GM12872 (cell line): ENCODE data around the gene ROR1.

Experiments
- CTCF ChIP-seq: IDR thresholded peaks from 3 replicates; pipeline ENCODE4 v1.5.1; 2011; ENCODE audit warnings: low read depth, mild to moderate bottlenecking, low read length, moderate library complexity; ENCODE audit not compliant: insufficient read depth

ROR1 gene

DNA sequence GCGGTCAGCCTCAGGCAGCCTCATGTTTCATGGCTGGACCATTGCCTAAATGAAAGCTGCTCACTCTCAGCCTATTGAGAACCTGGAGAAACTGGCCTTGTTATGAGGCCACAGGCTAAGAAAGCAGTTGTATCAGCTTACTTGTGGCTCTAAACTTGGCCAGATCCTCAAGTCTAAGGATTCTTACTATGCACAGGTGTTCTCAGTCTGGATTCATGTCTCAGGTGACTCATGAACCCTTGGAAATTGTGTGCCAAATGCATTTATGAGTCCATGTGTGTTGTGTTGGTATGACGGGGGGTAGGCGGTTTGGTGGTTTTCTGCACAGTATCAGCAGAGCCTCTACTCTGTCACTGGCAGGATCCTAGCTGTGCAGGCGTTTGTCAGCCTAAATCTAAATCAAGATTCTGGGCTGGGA lies 90.4 kb downstream of the ROR1 start:
- no peak for TF ChIP-seq CTCF

DNA sequence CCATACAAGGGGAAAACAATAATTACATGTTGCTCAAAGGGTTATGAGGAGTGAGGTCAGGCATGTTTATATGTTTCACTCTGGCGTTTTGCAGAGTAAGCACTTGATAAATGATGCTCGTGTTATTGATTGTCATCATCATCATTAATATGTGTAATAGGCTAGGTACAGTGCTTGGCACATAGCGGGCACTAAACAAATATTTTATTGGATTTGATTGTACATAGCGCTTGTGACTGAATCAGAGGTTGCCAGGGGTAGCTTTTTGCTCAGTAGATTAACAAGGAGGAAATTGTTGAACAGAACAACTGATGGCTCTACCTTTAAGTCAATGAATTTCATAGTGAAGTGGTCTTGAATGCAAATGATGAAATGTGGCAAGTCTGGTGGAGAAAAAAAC lies 91.7 kb downstream of the ROR1 start:
- no peak for TF ChIP-seq CTCF

DNA sequence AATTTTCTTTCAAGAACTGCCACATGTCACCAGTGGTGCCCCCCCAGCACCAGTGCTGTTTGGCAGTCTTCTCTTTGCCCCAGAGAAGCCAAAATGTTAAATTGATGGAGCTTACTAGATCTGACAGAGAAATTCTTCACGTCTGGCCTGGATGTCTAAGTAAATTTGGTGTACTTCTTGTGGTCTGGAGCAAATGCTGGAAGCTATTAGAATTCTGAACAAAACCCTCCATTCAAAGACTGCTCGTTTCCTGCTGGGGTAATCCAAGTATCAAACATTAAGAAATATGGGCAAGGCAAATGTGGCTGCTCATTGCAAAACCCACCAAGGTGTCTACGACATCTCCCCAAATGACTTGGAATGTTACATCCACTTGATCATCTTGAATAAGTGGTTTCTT lies 92.3 kb downstream of the ROR1 start:
- no peak for TF ChIP-seq CTCF

- no peak for TF ChIP-seq CTCF
Measured at GRCh38 chr1:63867429-63868176, 93.8 kb downstream of the ROR1 start.

DNA sequence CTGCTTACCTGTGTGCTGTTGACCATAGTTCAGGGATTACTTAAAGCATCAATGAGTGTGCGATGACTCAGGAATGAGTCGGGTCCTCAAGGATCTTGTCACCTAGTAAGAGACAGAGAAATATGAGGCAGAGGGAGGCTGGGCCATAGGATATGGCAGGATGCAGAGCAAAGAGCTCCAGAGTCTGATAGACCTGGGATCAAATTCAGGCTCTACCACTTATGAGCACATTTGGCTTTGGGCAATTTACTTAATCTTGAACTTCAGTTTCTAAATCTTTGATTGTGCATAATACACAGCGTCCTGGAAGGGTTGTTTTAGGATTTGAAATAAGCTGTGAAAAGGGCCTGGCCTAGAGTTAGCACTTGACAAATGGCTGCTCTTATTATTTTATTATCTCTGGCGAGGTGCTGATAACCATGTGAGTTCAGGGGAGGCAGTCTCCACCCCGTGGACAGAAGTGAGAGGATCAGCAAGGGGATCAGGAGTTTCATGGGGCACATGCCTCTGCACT lies 94.5 kb downstream of the ROR1 start:
- no peak for TF ChIP-seq CTCF

DNA sequence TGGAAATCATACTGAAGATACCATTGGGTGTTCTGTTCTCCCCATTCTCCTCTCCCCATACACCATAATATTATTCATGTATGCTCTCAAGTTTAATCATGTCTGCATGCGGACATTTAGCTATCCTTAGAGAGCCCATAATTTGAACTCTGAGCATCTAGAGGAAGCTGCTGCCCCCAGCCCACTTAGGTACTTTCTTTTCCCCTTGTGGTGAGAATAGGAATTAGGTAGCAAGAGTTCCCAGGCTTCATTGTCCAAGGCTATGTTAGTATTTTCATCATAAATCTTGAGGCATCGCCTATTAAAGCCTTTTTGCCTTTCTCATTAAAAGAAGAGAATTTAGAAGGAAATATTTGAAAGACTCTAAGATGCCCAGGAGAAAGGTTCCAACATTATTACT lies 96.3 kb downstream of the ROR1 start:
- 0 out of 3 replicates have a peak, but pooled peaks have one; percentile 8 for TF ChIP-seq CTCF

DNA sequence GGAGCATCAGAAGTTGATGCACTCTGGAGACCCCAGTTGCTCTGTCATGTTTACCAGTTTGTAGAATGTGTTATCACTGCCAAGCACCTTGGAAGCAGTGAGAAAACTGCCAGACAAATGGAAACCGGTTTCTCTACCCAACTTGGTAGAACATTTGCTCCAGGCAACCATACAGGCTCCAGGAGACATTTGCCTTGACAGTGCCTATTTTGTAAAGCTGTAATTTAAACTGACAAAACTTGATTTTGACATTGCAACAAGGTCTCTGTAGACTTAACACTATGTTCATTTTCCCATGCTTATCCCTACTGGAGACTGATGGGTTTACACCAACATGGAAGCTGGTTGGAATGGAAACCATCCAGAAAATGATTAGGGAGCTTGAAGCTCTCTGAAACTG lies 97.6 kb downstream of the ROR1 start:
- no peak for TF ChIP-seq CTCF

DNA sequence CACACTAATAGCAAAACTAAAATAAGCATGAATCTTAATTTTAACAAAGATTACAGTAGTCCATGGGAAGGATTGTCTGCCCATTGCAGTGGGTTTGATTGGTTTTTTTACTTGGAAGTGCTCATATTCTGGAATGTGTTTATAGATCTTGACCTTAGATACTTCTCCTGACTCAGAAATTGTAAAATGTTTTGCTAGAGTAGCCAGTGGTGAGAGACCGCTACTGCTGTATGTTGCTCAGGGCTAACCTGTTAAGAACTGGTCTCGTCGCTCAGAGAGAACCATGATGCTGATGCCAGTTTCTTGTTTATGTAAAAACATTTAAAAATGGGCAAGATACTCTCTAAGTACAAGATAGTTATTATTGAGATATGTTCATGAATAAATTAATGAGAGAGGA lies 99.9 kb downstream of the ROR1 start:
- TF ChIP-seq CTCF: no peak
